HepG2 (cell line): ENCODE measurements around the gene GLRB. TPM values are rescaled to one million over a fixed set of nuclear protein-coding genes. Genes with fewer than 3 reads are reported as not detected.

Experiments used
- FOXA1 ChIP-seq, 2 experiments: fragments of 450-650 bp in 1 of 2; sonication (generic) in 1 of 2; formaldehyde crosslinking in 1 of 2; IDR thresholded peaks; 2 replicates each; pipeline versions ENCODE4 v1.4.0 to v1.6.1; 2016 to 2020; ENCODE audit warnings: missing genetic modification reagents in 1 of 2
- GMEB1 ChIP-seq: sonication (generic); formaldehyde crosslinking; IDR thresholded peaks from 2 replicates; pipeline ENCODE4 v1.5.1; 2020; ENCODE audit warnings: missing genetic modification reagents, mild to moderate bottlenecking, borderline replicate concordance
- HMG20A ChIP-seq: IDR thresholded peaks from 2 replicates; pipeline ENCODE4 v1.6.1; 2016; ENCODE audit warnings: borderline replicate concordance
- MTF2 ChIP-seq: sonication (generic); formaldehyde crosslinking; IDR thresholded peaks from 2 replicates; pipeline ENCODE4 v1.5.0; 2020; ENCODE audit warnings: missing genetic modification reagents, borderline replicate concordance
- NFYB ChIP-seq: sonication (generic); formaldehyde crosslinking; IDR thresholded peaks from 2 replicates; pipeline ENCODE4 v1.4.0; 2020; ENCODE audit warnings: missing genetic modification reagents
- RAD21 ChIP-seq: fragments of 450-650 bp; formaldehyde crosslinking; IDR thresholded peaks from 2 replicates; pipeline ENCODE4 v1.5.0; 2020; ENCODE audit warnings: mild to moderate bottlenecking
- REXO4 ChIP-seq: sonication (generic); formaldehyde crosslinking; IDR thresholded peaks from 2 replicates; pipeline ENCODE4 v1.8.0; 2022; ENCODE audit warnings: missing genetic modification reagents, mild to moderate bottlenecking, borderline replicate concordance
- SP1 ChIP-seq, 2 experiments: fragments of 450-650 bp in 1 of 2; sonication (generic) in 1 of 2; formaldehyde crosslinking in 1 of 2; IDR thresholded peaks; 2 replicates each; pipeline versions ENCODE4 v1.4.0 to v1.6.1; 2016 to 2020; ENCODE audit warnings: missing genetic modification reagents in 1 of 2
- STAG1 ChIP-seq: sonication (generic); formaldehyde crosslinking; IDR thresholded peaks from 2 replicates; pipeline ENCODE4 v1.4.0; 2020; ENCODE audit warnings: missing genetic modification reagents
- ZBTB20 ChIP-seq: sonication (generic); formaldehyde crosslinking; IDR thresholded peaks from 2 replicates; pipeline ENCODE4 v1.8.1; 2023; ENCODE audit warnings: missing genetic modification reagents, low read depth, mild to moderate bottlenecking, borderline replicate concordance
- ZSCAN5A ChIP-seq: sonication (generic); formaldehyde crosslinking; IDR thresholded peaks from 2 replicates; pipeline ENCODE4 v1.8.0; 2022; ENCODE audit warnings: mild to moderate bottlenecking, missing genetic modification reagents, borderline replicate concordance
- polyA plus RNA-seq, 8 experiments: library from polyadenylated mRNA; depleted of rRNA in 3 of 8; stranded (reverse) in 7 of 8; unstranded in 1 of 8; fragments of >200 nt; fragmentation: Illumina TruSeq in 4 of 8; extraction: Trizol in 4 of 8; gene quantifications; 2 replicates each; pipeline versions ENCODE4 v1.2.1 to v1.2.3, GENCODE V29; 2011 to 2016; ENCODE audit warnings: low read depth in 4 of 8, missing spikeins in 1 of 8, mixed read lengths in 1 of 8; ENCODE audit not compliant: insufficient read depth in 1 of 8
- total RNA-seq, 5 experiments: library from RNA; depleted of rRNA; stranded (reverse); fragments of >200 nt; fragmentation: Illumina TruSeq; extraction: Trizol; gene quantifications; 2 replicates each; pipeline ENCODE4 v1.2.3, GENCODE V29; 2016; ENCODE audit warnings: low read depth in 1 of 5
- TF ChIP-seq, protein P1 (sequence below): sonication (generic); formaldehyde crosslinking; IDR thresholded peaks from 2 replicates; pipeline ENCODE4 v1.5.1; 2020; ENCODE audit warnings: missing genetic modification reagents, mild to moderate bottlenecking, borderline replicate concordance
- TF ChIP-seq, protein P2 (sequence below): sonication (generic); formaldehyde crosslinking; IDR thresholded peaks from 2 replicates; pipeline ENCODE4 v1.4.0; 2020; ENCODE audit warnings: missing genetic modification reagents
- TF ChIP-seq, protein P3 (sequence below): IDR thresholded peaks from 2 replicates; pipeline ENCODE4 v1.6.1; 2012; ENCODE audit warnings: low read length, improper control_type of control experiment
- TF ChIP-seq, protein P4 (sequence below): IDR thresholded peaks from 2 replicates; pipeline ENCODE4 v1.6.1; 2016; ENCODE audit warnings: missing compliant biosample characterization, missing genetic modification reagents, borderline replicate concordance

Gene GLRB
- total and polyA plus RNA-seq, 2 of the 13 experiments (the other 11 are each of a cell fraction or from before 2014, with no cell fraction given) = 0.17 to 0.24 TPM

DNA sequence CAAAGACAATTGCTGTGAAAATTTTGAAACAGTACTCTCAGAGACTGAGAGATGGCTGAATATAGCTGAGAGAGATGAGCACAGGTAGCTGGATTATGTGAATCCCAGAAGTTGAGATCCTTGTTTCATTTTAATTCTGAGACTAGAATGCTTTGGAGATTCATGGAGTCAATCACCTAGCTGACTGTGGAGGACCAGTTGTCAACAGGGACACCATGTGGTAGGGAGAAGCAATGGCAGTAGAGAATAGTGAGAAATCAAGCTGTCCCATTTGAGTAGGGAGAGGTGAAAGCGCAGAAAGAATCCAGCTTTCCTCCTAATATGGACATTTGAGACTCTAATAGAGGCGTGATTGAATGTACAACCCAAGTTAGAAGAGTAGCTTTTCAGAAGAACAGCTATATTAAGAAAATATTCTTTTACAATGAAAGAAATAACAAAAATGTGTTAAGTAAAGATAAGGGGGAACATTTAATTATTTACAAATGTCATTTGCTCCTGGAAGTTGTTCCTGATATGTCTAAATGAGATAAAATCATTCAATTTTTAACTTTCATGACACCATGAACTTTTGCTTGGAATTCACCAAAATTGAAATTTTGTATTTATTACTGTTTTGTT, 30.3 kb upstream of the GLRB start (continued):
- TF ChIP-seq, protein P1, sequence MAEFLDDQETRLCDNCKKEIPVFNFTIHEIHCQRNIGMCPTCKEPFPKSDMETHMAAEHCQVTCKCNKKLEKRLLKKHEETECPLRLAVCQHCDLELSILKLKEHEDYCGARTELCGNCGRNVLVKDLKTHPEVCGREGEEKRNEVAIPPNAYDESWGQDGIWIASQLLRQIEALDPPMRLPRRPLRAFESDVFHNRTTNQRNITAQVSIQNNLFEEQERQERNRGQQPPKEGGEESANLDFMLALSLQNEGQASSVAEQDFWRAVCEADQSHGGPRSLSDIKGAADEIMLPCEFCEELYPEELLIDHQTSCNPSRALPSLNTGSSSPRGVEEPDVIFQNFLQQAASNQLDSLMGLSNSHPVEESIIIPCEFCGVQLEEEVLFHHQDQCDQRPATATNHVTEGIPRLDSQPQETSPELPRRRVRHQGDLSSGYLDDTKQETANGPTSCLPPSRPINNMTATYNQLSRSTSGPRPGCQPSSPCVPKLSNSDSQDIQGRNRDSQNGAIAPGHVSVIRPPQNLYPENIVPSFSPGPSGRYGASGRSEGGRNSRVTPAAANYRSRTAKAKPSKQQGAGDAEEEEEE (CRISPR knock-in tag) = no peak
- TF ChIP-seq NFYB (CRISPR knock-in tag) (no peak), REXO4 (CRISPR knock-in tag) (no peak), MTF2 (no peak), STAG1 (CRISPR knock-in tag) (peak; percentile 87), ZSCAN5A (CRISPR knock-in tag) (no peak), HMG20A (CRISPR knock-in tag) (no peak), ZBTB20 (CRISPR knock-in tag) (no peak), RAD21 (CRISPR knock-in tag) (peak; percentile 53; the same call in 1 of the 2 replicates), FOXA1 (IDR thresholded peaks at IDR 0.05) (no peak), FOXA1 (CRISPR knock-in tag; IDR thresholded peaks at IDR 0.05) (0 out of 2 replicates have a peak, but pooled peaks have one; percentile 21), SP1 (IDR thresholded peaks at IDR 0.05) (no peak), SP1 (CRISPR knock-in tag; IDR thresholded peaks at IDR 0.05) (no peak), GMEB1 (no peak)
- TF ChIP-seq, protein P2, sequence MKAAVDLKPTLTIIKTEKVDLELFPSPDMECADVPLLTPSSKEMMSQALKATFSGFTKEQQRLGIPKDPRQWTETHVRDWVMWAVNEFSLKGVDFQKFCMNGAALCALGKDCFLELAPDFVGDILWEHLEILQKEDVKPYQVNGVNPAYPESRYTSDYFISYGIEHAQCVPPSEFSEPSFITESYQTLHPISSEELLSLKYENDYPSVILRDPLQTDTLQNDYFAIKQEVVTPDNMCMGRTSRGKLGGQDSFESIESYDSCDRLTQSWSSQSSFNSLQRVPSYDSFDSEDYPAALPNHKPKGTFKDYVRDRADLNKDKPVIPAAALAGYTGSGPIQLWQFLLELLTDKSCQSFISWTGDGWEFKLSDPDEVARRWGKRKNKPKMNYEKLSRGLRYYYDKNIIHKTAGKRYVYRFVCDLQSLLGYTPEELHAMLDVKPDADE (CRISPR knock-in tag) = no peak
- TF ChIP-seq, protein P3, sequence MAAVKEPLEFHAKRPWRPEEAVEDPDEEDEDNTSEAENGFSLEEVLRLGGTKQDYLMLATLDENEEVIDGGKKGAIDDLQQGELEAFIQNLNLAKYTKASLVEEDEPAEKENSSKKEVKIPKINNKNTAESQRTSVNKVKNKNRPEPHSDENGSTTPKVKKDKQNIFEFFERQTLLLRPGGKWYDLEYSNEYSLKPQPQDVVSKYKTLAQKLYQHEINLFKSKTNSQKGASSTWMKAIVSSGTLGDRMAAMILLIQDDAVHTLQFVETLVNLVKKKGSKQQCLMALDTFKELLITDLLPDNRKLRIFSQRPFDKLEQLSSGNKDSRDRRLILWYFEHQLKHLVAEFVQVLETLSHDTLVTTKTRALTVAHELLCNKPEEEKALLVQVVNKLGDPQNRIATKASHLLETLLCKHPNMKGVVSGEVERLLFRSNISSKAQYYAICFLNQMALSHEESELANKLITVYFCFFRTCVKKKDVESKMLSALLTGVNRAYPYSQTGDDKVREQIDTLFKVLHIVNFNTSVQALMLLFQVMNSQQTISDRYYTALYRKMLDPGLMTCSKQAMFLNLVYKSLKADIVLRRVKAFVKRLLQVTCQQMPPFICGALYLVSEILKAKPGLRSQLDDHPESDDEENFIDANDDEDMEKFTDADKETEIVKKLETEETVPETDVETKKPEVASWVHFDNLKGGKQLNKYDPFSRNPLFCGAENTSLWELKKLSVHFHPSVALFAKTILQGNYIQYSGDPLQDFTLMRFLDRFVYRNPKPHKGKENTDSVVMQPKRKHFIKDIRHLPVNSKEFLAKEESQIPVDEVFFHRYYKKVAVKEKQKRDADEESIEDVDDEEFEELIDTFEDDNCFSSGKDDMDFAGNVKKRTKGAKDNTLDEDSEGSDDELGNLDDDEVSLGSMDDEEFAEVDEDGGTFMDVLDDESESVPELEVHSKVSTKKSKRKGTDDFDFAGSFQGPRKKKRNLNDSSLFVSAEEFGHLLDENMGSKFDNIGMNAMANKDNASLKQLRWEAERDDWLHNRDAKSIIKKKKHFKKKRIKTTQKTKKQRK = no peak
- TF ChIP-seq, protein P4, sequence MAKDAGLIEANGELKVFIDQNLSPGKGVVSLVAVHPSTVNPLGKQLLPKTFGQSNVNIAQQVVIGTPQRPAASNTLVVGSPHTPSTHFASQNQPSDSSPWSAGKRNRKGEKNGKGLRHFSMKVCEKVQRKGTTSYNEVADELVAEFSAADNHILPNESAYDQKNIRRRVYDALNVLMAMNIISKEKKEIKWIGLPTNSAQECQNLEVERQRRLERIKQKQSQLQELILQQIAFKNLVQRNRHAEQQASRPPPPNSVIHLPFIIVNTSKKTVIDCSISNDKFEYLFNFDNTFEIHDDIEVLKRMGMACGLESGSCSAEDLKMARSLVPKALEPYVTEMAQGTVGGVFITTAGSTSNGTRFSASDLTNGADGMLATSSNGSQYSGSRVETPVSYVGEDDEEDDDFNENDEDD = no peak
